Subcutaneous adipose tissue (tissue), 4 donors: ENCODE data around the gene PSAP. TPM values are rescaled to one million over a fixed set of nuclear protein-coding genes. Genes with fewer than 3 reads are reported as not detected.

ENCODE experiments used
- small RNA-seq: library from RNA; depleted of rRNA; stranded (forward); fragments of <200 nt; gene quantifications from one replicate; pipeline ENCODE3, GENCODE V24; 2016
- total RNA-seq, 4 donors: library from RNA; depleted of rRNA; stranded (reverse); fragments of >200 nt; gene quantifications; one replicate each; pipeline ENCODE4 v1.1.0, GENCODE V29; 2016
- TF ChIP-seq, protein P1 (sequence below): fragments of 450-650 bp; IDR thresholded peaks from one replicate; pipeline ENCODE4 v1.5.1; 2016; ENCODE audit warnings: low read depth, mild to moderate bottlenecking, control low read depth, antibody characterized with exemption, moderate library complexity

The PSAP gene
- total RNA-seq, 4 donors from 2014 or later: 851 to 2,903 (median 1,278) TPM

DNA sequence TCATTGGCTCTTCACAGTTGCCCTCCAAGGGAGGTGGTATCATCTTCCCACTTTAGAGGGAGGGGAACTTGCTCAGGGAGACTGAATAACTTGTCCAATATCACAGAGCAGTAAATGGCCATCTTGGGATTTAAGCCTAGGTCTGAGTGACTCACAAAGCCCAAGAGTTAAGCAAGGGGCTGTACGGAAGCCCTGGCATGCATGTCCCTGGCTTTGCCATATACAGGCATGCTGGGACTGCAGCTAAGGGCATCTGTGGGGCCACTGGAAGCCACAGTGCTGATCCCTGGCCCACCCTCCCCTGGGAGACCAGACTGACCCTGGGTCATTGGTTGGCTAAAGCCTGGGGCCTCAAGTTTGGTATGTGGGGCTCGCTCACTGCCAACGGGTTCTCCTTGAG lies 80.8 kb downstream of the PSAP start:
- TF ChIP-seq, protein P1, sequence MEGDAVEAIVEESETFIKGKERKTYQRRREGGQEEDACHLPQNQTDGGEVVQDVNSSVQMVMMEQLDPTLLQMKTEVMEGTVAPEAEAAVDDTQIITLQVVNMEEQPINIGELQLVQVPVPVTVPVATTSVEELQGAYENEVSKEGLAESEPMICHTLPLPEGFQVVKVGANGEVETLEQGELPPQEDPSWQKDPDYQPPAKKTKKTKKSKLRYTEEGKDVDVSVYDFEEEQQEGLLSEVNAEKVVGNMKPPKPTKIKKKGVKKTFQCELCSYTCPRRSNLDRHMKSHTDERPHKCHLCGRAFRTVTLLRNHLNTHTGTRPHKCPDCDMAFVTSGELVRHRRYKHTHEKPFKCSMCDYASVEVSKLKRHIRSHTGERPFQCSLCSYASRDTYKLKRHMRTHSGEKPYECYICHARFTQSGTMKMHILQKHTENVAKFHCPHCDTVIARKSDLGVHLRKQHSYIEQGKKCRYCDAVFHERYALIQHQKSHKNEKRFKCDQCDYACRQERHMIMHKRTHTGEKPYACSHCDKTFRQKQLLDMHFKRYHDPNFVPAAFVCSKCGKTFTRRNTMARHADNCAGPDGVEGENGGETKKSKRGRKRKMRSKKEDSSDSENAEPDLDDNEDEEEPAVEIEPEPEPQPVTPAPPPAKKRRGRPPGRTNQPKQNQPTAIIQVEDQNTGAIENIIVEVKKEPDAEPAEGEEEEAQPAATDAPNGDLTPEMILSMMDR: no peak

- TF ChIP-seq, protein P1: no peak
These were observed 81.7 kb downstream of the PSAP start for GRCh38 chr10:71769279-71769823.

DNA sequence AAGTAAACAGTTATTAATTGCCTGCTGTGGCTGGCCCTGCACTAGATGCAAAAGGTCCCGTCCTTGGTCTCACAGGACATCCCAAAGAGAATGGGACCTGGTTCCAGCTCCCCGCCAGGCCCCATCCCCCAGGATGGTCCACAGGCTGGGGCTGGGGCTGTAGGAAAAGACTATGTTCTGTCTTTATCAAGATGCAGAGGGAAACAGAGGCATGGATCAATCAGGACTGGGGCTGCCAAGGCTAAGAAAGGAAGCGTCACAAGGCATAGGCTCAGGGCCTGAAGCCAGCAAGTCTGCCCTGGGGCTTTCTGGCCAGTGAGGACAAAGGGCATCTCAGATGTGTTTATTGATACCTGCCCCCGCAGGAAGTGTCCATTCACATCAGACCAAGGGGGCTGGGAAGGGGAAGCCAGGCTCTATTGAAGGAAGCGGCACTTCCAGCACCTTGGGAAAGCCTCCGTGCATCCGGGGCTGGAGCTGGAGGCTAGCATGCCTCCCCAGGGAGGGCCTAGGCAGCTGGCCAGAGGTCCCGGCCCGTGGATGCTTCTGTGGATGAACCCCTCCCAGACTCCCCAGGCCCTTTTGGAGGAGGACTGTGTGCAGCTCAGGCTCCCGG lies 83.5 kb downstream of the PSAP start:
- TF ChIP-seq, protein P1: no peak

- TF ChIP-seq, protein P1: no peak
These were observed 84.2 kb downstream of the PSAP start for GRCh38 chr10:71766717-71767419.

Small RNA genes within 50 kb of the gene (small RNA-seq; reads per million reads assigned to genes)
- not detected for gene MIR7152
- gene RNU7-38P: not detected

Other genes with a start within 250 kb of the PSAP start
- under 1 TPM in 2 of 4 donors, not detected in 2; 0.19 to 0.22 TPM for gene C10orf105, start 131.5 kb downstream of the PSAP start, total RNA-seq
- gene VSIR, start 77.7 kb downstream of the PSAP start, total RNA-seq: 100 to 1,000 TPM in 2 of 4 donors, 10 to 100 TPM in 2; 54.1 to 120 (median 84.7) TPM
- gene CHST3, start 113.1 kb upstream of the PSAP start, total RNA-seq: 10 to 100 TPM; 11.2 to 26.3 (median 17.9) TPM
- 1 to 10 TPM; 2.6 to 6.0 (median 3.8) TPM for gene SPOCK2, start 237.3 kb upstream of the PSAP start, total RNA-seq